Measurements from ENCODE around the gene FIS1. TPM values are rescaled to one million over a fixed set of nuclear protein-coding genes. Genes with fewer than 3 reads are reported as not detected.
"Not testable (repeated sequence)": the region's sequence is repeated elsewhere in the genome, so short reads cannot be mapped to it uniquely, and the experiment has no call there.

Gene FIS1
- total RNA-seq, 1 donor from 2014 or later = 118 TPM

GRCh38 chr7:101208794-101209193, 36.1 kb downstream of the FIS1 start:
- peaks cover under 1% of the 10 kb centered on the region for H3K27me3 Mint-ChIP-seq (ENCODE audit: low read depth)
- peaks cover 31% of the 10 kb centered on the region for H3K36me3 Mint-ChIP-seq (ENCODE audit: low read depth)
- DNase-seq (ENCODE audit: low spot score) = no peak
- H3K4me1 Mint-ChIP-seq (ENCODE audit: low read depth) = no peaks in the 10 kb centered on the region
- TF ChIP-seq CTCF (IDR thresholded peaks at IDR 0.05) = no peak
- H3K27ac Mint-ChIP-seq (ENCODE audit: unreplicated experiment) = no peak overlapping the region
- no peaks in the 10 kb centered on the region for H3K9me3 Mint-ChIP-seq (ENCODE audit: low read depth)
- H3K4me3 Mint-ChIP-seq (ENCODE audit: unreplicated experiment) = no peak overlapping the region

GRCh38 chr7:101207459-101207858, 37.4 kb downstream of the FIS1 start:
- no peaks in the 10 kb centered on the region for H3K4me1 Mint-ChIP-seq (ENCODE audit: low read depth)
- no peak for DNase-seq (ENCODE audit: low spot score)
- peaks cover 31% of the 10 kb centered on the region for H3K36me3 Mint-ChIP-seq (ENCODE audit: low read depth)
- peaks cover 5% of the 10 kb centered on the region for H3K27me3 Mint-ChIP-seq (ENCODE audit: low read depth)
- no peaks in the 10 kb centered on the region for H3K9me3 Mint-ChIP-seq (ENCODE audit: low read depth)
- TF ChIP-seq CTCF (IDR thresholded peaks at IDR 0.05) = no peak
- H3K27ac Mint-ChIP-seq (ENCODE audit: unreplicated experiment) = no peak overlapping the region
- H3K4me3 Mint-ChIP-seq (ENCODE audit: unreplicated experiment) = no peak overlapping the region

GRCh38 chr7:101206665-101207042, 38.2 kb downstream of the FIS1 start:
- Mint-ChIP-seq H3K4me3 (ENCODE audit: unreplicated experiment) (no peak overlapping the region), H3K36me3 (ENCODE audit: low read depth) (peaks cover 28% of the 10 kb centered on the region), H3K27me3 (ENCODE audit: low read depth) (peaks cover 6% of the 10 kb centered on the region), H3K9me3 (ENCODE audit: low read depth) (no peaks in the 10 kb centered on the region), H3K27ac (ENCODE audit: unreplicated experiment) (no peak overlapping the region), H3K4me1 (ENCODE audit: low read depth) (no peaks in the 10 kb centered on the region)
- no peak for TF ChIP-seq CTCF (IDR thresholded peaks at IDR 0.05)
- DNase-seq (ENCODE audit: low spot score) = no peak

- Mint-ChIP-seq H3K9me3 (ENCODE audit: low read depth) (no peaks in the 10 kb centered on the region), H3K27ac (ENCODE audit: unreplicated experiment) (no peak overlapping the region)
These were observed 38.8 kb downstream of the FIS1 start for GRCh38 chr7:101205901-101206664.

GRCh38 chr7:101203740-101204738, 40.8 kb downstream of the FIS1 start:
- not testable (repeated sequence) for H3K4me3 Mint-ChIP-seq (ENCODE audit: unreplicated experiment); H3K27ac Mint-ChIP-seq (ENCODE audit: unreplicated experiment); H3K4me1 Mint-ChIP-seq (ENCODE audit: low read depth); H3K9me3 Mint-ChIP-seq (ENCODE audit: low read depth); DNase-seq (ENCODE audit: low spot score)
- Mint-ChIP-seq H3K27me3 (ENCODE audit: low read depth) (peaks cover 15% of the 10 kb centered on the region), H3K36me3 (ENCODE audit: low read depth) (peaks cover 17% of the 10 kb centered on the region)

More at GRCh38 chr7:101205901-101206664, 38.8 kb downstream of the FIS1 start:
- H3K36me3 Mint-ChIP-seq (ENCODE audit: low read depth) = peaks cover 26% of the 10 kb centered on the region
- TF ChIP-seq CTCF (IDR thresholded peaks at IDR 0.05) = no peak
- H3K4me3 Mint-ChIP-seq (ENCODE audit: unreplicated experiment) = no peak overlapping the region
- H3K27me3 Mint-ChIP-seq (ENCODE audit: low read depth) = peaks cover 7% of the 10 kb centered on the region
- H3K4me1 Mint-ChIP-seq (ENCODE audit: low read depth) = peaks cover under 1% of the 10 kb centered on the region
- no peak for DNase-seq (ENCODE audit: low spot score)

All from chondrocyte (in vitro differentiated cells).